Prostate gland (tissue), 1 donor: ENCODE measurements around the gene ACOXL.

ENCODE experiments used
- POLR2A ChIP-seq: fragments of 450-650 bp; IDR thresholded peaks from one replicate; pipeline ENCODE4 v1.6.1; 2016; ENCODE audit warnings: antibody characterized with exemption, mild to moderate bottlenecking
- POLR2AphosphoS5 ChIP-seq: sonication (generic); formaldehyde crosslinking; IDR thresholded peaks from one replicate; pipeline ENCODE4 v1.6.1; 2017; ENCODE audit warnings: antibody characterized with exemption

DNA sequence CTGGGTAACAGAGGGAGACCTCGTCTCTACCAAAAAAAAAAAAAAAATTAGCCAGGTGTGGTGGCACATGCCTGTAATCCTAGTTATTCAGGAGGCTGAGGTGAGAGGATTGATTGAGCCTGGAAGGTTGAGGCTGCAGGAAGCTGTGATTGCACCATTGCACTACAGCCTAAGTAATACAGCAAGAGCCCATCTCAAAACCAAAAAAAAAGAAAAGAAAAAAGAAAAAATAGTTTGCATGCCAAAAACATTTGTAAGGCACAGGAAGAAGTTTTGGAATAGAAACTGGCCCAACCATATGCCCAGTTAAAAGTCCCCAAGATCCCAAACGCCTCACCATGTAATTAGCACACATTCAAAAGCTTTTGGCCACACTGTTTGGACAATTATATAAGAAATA is 13.4 kb upstream of the ACOXL start:
- TF ChIP-seq POLR2A (no peak), POLR2AphosphoS5 (no peak)
